HG03558 (cell line): ENCODE data around the gene MSX2.

ENCODE experiments used
- ATAC-seq: cut with Tn5 transposase; IDR thresholded peaks from one replicate; pipeline ENCODE4 v1.9.1; 2021; ENCODE audit warnings: moderate number of reproducible peaks; ENCODE audit not compliant: unreplicated experiment; ENCODE audit errors: extremely low read depth

The MSX2 gene

DNA sequence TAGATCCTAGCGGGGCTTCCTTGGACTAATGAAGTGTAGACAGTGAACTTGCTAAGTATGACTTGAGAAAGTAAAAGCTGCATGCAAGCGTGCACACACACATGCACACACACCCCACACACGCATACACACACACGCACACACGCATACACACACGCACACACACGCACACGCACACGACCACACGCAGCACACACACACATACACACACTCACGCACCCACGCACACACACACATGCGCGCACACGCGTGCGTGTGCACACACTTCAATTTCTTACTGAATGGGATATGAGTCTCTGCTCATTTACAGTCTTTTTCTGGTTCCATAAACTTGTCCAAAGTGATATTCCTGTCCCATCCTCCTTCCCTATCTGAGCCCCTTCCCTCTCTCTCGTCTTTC lies 41.2 kb downstream of the MSX2 start:
- ATAC-seq = no peak

DNA sequence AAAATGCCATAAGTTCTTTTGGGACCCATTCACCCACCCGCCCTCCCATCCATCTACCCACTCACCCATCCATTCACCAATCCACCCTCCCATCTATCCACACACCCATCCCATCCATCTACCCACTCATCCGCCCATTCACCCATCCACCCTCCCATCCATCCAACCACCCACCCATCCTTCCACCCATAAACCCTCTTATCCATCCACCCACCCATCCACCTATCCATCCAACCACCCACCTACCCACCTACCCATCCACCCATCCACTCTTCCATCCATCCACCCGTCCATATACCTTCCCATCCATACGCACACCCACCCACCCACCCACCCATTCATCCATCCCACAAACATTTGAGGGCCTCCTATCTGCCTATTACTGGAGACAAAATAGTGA lies 43.3 kb downstream of the MSX2 start:
- no peak for ATAC-seq

DNA sequence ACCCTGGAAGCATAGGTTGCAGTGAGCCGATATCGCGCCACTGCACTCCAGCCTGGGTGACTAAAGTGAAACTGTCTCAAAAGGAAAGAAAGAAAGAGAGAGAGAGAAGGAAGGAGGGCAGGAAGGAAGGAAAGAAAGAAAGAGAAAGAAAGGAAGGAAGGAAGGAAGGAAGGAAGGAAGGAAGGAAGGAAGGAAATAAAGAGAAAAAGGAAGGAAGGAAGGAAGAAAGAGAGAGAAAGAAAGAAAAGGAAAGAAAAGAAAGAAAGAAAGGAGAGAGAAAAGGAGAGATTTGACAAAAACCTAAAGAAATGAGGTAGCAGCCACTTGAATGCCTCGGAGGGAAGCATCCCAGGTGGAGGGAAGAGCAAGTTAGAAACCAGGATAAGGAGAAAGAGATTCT lies 44.6 kb downstream of the MSX2 start:
- no peak for ATAC-seq

DNA sequence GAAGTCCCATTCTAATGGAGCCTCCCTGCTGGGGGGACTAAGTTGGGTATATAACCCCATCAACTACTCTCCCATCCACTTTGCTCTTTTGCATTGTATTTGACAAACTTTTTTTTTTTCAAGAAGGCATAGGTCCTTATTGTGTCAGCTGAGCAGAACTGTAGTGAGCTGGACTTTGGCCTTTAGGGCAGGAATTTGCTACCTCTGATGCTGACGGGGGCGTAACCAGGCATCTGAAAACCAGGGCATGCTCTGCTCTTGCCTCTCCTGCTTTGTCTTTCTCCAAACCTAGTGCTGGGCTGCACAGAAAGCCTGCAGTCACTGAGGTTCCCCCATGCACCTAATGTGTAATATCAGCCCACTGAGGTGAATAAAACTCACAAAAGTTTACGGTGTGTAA lies 49.0 kb downstream of the MSX2 start:
- ATAC-seq = no peak

DNA sequence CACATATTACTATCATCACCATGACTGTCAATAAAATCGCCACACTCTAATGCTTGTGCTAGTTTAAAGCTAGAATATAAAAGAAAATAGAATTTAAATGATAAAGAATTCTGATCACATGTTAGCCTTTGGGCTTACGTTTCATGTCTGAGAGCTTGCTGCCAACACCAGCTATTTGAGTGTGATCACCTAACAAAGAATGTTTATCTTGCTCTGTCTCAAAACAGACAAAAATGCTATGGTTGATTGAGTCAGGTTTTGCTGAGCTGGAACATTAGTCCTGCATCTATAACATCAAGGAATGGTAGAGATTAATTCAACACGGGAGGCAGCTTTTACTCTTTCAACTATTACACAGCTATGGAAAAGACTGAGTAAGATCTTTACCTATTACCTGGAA lies 50.7 kb downstream of the MSX2 start:
- no peak for ATAC-seq

DNA sequence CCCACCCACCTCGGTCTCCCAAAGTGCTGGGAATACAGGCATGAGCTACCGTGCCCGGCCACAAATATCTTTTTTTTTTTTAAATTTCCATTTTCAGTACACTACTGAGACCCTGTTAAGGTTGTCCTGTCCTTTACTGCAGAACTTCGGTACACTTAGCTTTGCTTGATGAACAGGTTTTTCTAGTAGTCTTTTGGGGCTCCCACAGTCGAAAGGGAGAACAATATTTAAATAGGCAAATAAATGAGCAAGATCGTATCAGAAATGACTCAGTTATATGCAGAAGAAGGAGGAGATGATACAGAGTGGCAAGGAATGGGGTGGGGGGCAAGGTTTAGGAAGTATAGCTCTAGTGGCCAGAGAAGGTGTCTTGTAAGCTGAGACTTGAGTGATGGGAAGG lies 52.7 kb downstream of the MSX2 start:
- no peak for ATAC-seq

DNA sequence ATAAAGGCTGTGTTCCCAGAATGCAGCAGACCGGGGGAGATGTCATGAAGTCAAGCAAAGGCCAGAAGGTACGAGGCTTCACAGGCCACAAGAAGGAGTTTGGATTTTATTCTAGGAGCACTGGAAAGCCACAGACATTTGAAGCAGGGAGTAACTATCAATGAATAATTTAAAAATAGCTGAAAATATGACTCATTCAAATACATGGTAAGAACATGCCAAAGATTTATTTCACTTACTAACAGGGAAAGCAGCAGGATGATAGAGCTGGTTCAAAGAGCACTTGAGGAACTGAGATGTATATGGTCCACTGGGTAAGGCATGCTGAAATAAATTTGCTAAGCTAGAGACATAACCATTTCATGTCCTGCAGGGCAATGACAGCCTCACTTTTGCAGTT lies 53.2 kb downstream of the MSX2 start:
- ATAC-seq = no peak
